WTC11 (cell line): ENCODE data around the gene CCDC68. TPM values are rescaled to one million over a fixed set of nuclear protein-coding genes. Genes with fewer than 3 reads are reported as not detected.

Source experiments
- ATAC-seq: fragments of 200-7000 bp; cut with Tn5 transposase; 2 replicates; pipeline ENCODE4 v1.10.0; 2021; ENCODE audit warnings: mild to moderate bottlenecking, moderate library complexity
- CTCF ChIA-PET: fragments of 300-600 bp; sonication (Branson Sonifier 250); formaldehyde crosslinking; loops from one replicate; lab custom pipeline; 2021; ENCODE audit warnings: antibody characterized with exemption; lab: Charles Lee
- POLR2A ChIA-PET: fragments of 350-600 bp; sonication (Branson Sonifier 250); formaldehyde crosslinking; loops from one replicate; lab custom pipeline; 2021; ENCODE audit warnings: antibody characterized with exemption; lab: Charles Lee
- DNase-seq: peaks from one replicate; pipeline ENCODE4 v3.0.0; 2021; ENCODE audit warnings: low spot score
- H3K27ac Mint-ChIP-seq: 2 replicates; pipeline ENCODE4 v1.8.0; 2021; ENCODE audit warnings: mixed read lengths
- H3K27me3 Mint-ChIP-seq: 2 replicates; pipeline ENCODE4 v1.8.0; 2021; ENCODE audit warnings: low read depth, mild to moderate bottlenecking, moderate library complexity, mixed read lengths
- H3K36me3 Mint-ChIP-seq: 2 replicates; pipeline ENCODE4 v1.8.0; 2021; ENCODE audit warnings: mixed read lengths
- H3K4me1 Mint-ChIP-seq: 2 replicates; pipeline ENCODE4 v1.8.0; 2022; ENCODE audit warnings: mixed read lengths
- H3K4me3 Mint-ChIP-seq: 2 replicates; pipeline ENCODE4 v1.8.0; 2021; ENCODE audit warnings: mild to moderate bottlenecking, moderate library complexity, mixed read lengths
- H3K9me3 Mint-ChIP-seq: 2 replicates; pipeline ENCODE4 v1.8.0; 2021; ENCODE audit warnings: mixed read lengths
- ETV6 ChIP-seq: sonication (generic); formaldehyde crosslinking; IDR thresholded peaks from 2 replicates; pipeline ENCODE4 v1.8.1; 2022; ENCODE audit warnings: mild to moderate bottlenecking, missing genetic modification reagents
- FOXP1 ChIP-seq: sonication (generic); formaldehyde crosslinking; IDR thresholded peaks from 2 replicates; pipeline ENCODE4 v1.8.0; 2022; ENCODE audit warnings: missing genetic modification reagents, mild to moderate bottlenecking, moderate library complexity, borderline replicate concordance
- GABPB1 ChIP-seq: sonication (generic); formaldehyde crosslinking; IDR thresholded peaks from 2 replicates; pipeline ENCODE4 v1.8.1; 2023; ENCODE audit warnings: mild to moderate bottlenecking, missing genetic modification reagents
- JAZF1 ChIP-seq: fragments of 250-450 bp; sonication (Bioruptor Pico); IDR thresholded peaks from 2 replicates; pipeline ENCODE4 v1.9.0; 2021; ENCODE audit warnings: moderate library complexity, mild to moderate bottlenecking, inconsistent platforms
- JUN ChIP-seq: sonication (generic); formaldehyde crosslinking; IDR thresholded peaks from 2 replicates; pipeline ENCODE4 v1.8.0; 2023; ENCODE audit warnings: mild to moderate bottlenecking, missing genetic modification reagents
- NFYB ChIP-seq: sonication (generic); formaldehyde crosslinking; conservative IDR thresholded peaks from 2 replicates; pipeline ENCODE4 v1.8.0; 2022; ENCODE audit warnings: low read depth, missing genetic modification reagents
- NR1H2 ChIP-seq: sonication (generic); formaldehyde crosslinking; IDR thresholded peaks from 2 replicates; pipeline ENCODE4 v1.9.0; 2021; ENCODE audit warnings: mild to moderate bottlenecking, moderate library complexity, missing genetic modification reagents
- OVOL2 ChIP-seq: fragments of 250-450 bp; sonication (Bioruptor Pico); IDR thresholded peaks from 2 replicates; pipeline ENCODE4 v1.9.0; 2021; ENCODE audit warnings: mild to moderate bottlenecking, borderline replicate concordance
- TCF7 ChIP-seq: sonication (generic); formaldehyde crosslinking; IDR thresholded peaks from 2 replicates; pipeline ENCODE4 v1.8.0; 2022; ENCODE audit warnings: mild to moderate bottlenecking, low read depth, missing genetic modification reagents, moderate library complexity
- TEAD1 ChIP-seq: sonication (generic); formaldehyde crosslinking; IDR thresholded peaks from 2 replicates; pipeline ENCODE4 v1.8.0; 2022; ENCODE audit warnings: mild to moderate bottlenecking, missing genetic modification reagents
- ZNF232 ChIP-seq: sonication (generic); formaldehyde crosslinking; IDR thresholded peaks from 2 replicates; pipeline ENCODE4 v1.8.0; 2022; ENCODE audit warnings: mild to moderate bottlenecking, missing genetic modification reagents
- ZNF317 ChIP-seq: sonication (generic); formaldehyde crosslinking; IDR thresholded peaks from 2 replicates; pipeline ENCODE4 v1.8.1; 2023; ENCODE audit warnings: low read depth, mild to moderate bottlenecking, moderate library complexity, missing genetic modification reagents, borderline replicate concordance
- ZNF671 ChIP-seq: fragments of 250-450 bp; sonication (Bioruptor Pico); IDR thresholded peaks from 2 replicates; pipeline ENCODE4 v1.8.0; 2021; ENCODE audit warnings: mild to moderate bottlenecking
- total RNA-seq: library from RNA; stranded (reverse); gene quantifications from 3 replicates; pipeline ENCODE4 v1.2.3, GENCODE V29; 2021
- TF ChIP-seq, protein P1 (sequence below): sonication (generic); formaldehyde crosslinking; IDR thresholded peaks from 2 replicates; pipeline ENCODE4 v1.8.1; 2023; ENCODE audit warnings: mild to moderate bottlenecking, missing genetic modification reagents, borderline replicate concordance
- TF ChIP-seq, protein P2 (sequence below): fragments of 250-450 bp; sonication (Bioruptor Pico); IDR thresholded peaks from 2 replicates; pipeline ENCODE4 v2.1.2; 2022; ENCODE audit warnings: mild to moderate bottlenecking, moderate library complexity
- TF ChIP-seq, protein P3 (sequence below): sonication (generic); formaldehyde crosslinking; conservative IDR thresholded peaks from 2 replicates; pipeline ENCODE4 v1.8.1; 2022; ENCODE audit warnings: mild to moderate bottlenecking, missing genetic modification reagents
- TF ChIP-seq, protein P4 (sequence below): sonication (generic); formaldehyde crosslinking; IDR thresholded peaks from 2 replicates; pipeline ENCODE4 v1.8.1; 2023; ENCODE audit warnings: mild to moderate bottlenecking, missing genetic modification reagents
- TF ChIP-seq, protein P5 (sequence below): sonication (generic); formaldehyde crosslinking; IDR thresholded peaks from 2 replicates; pipeline ENCODE4 v1.8.1; 2022; ENCODE audit warnings: low read depth, mild to moderate bottlenecking, moderate library complexity, missing genetic modification reagents, borderline replicate concordance

CCDC68 gene
- total RNA-seq, 1 experiment from 2014 or later = 0.92 TPM

DNA sequence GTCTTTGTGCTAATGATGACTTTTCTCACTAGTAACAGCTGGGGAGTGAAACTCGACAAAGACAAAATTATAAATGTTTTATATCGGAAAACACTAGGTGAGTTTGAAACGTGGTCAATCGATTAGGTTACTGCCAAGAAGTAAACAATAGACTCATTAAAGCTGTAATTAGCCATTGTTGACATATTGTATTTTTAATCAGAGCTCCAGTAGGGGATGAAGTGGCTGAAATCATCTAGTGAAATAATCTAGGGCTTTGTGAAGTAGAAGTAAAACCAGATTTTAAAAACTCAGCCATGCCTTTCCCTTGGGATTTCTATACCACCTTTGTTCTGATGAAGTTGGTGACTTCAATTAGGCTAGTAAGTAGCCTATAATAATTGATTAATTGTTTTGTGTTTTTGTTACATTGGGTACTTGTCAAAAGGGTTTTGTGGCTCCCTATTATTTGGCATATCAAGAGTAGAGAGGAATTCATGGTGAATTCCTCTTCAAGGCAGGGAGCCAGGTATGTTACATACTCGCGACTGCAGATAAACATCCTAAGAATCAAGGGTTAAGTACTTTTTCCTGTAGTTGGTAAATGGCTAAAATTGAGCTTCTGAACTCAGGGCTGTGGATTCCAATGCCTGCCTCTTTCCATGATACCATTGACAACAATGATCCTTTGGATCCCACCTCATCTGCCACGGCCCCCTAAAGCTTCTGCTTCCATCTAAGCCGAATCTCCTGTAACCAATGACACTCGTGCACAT is 99.4 kb downstream of the CCDC68 start:
- H3K27me3 Mint-ChIP-seq = no peaks in the 10 kb centered on the region
- TF ChIP-seq GABPB1 (CRISPR knock-in tag) (no peak), TCF7 (CRISPR knock-in tag) (no peak), NR1H2 (no peak), FOXP1 (CRISPR knock-in tag) (no peak), ETV6 (CRISPR knock-in tag) (no peak), TEAD1 (no peak), JUN (CRISPR knock-in tag) (no peak), ZNF671 (no peak), JAZF1 (CRISPR knock-in tag) (no peak), NFYB (CRISPR knock-in tag) (no peak), ZNF317 (no peak), ZNF232 (CRISPR knock-in tag) (no peak), OVOL2 (CRISPR knock-in tag) (no peak)
- TF ChIP-seq, protein P1, sequence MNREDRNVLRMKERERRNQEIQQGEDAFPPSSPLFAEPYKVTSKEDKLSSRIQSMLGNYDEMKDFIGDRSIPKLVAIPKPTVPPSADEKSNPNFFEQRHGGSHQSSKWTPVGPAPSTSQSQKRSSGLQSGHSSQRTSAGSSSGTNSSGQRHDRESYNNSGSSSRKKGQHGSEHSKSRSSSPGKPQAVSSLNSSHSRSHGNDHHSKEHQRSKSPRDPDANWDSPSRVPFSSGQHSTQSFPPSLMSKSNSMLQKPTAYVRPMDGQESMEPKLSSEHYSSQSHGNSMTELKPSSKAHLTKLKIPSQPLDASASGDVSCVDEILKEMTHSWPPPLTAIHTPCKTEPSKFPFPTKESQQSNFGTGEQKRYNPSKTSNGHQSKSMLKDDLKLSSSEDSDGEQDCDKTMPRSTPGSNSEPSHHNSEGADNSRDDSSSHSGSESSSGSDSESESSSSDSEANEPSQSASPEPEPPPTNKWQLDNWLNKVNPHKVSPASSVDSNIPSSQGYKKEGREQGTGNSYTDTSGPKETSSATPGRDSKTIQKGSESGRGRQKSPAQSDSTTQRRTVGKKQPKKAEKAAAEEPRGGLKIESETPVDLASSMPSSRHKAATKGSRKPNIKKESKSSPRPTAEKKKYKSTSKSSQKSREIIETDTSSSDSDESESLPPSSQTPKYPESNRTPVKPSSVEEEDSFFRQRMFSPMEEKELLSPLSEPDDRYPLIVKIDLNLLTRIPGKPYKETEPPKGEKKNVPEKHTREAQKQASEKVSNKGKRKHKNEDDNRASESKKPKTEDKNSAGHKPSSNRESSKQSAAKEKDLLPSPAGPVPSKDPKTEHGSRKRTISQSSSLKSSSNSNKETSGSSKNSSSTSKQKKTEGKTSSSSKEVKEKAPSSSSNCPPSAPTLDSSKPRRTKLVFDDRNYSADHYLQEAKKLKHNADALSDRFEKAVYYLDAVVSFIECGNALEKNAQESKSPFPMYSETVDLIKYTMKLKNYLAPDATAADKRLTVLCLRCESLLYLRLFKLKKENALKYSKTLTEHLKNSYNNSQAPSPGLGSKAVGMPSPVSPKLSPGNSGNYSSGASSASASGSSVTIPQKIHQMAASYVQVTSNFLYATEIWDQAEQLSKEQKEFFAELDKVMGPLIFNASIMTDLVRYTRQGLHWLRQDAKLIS (CRISPR knock-in tag) = no peak
- TF ChIP-seq, protein P2, sequence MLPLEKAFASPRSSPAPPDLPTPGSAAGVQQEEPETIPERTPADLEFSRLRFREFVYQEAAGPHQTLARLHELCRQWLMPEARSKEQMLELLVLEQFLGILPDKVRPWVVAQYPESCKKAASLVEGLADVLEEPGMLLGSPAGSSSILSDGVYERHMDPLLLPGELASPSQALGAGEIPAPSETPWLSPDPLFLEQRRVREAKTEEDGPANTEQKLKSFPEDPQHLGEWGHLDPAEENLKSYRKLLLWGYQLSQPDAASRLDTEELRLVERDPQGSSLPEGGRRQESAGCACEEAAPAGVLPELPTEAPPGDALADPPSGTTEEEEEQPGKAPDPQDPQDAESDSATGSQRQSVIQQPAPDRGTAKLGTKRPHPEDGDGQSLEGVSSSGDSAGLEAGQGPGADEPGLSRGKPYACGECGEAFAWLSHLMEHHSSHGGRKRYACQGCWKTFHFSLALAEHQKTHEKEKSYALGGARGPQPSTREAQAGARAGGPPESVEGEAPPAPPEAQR (CRISPR knock-in tag) = no peak
- TF ChIP-seq, protein P3, sequence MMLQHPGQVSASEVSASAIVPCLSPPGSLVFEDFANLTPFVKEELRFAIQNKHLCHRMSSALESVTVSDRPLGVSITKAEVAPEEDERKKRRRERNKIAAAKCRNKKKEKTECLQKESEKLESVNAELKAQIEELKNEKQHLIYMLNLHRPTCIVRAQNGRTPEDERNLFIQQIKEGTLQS (CRISPR knock-in tag) = no peak
- TF ChIP-seq, protein P4, sequence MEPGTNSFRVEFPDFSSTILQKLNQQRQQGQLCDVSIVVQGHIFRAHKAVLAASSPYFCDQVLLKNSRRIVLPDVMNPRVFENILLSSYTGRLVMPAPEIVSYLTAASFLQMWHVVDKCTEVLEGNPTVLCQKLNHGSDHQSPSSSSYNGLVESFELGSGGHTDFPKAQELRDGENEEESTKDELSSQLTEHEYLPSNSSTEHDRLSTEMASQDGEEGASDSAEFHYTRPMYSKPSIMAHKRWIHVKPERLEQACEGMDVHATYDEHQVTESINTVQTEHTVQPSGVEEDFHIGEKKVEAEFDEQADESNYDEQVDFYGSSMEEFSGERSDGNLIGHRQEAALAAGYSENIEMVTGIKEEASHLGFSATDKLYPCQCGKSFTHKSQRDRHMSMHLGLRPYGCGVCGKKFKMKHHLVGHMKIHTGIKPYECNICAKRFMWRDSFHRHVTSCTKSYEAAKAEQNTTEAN (CRISPR knock-in tag) = no peak
- TF ChIP-seq, protein P5, sequence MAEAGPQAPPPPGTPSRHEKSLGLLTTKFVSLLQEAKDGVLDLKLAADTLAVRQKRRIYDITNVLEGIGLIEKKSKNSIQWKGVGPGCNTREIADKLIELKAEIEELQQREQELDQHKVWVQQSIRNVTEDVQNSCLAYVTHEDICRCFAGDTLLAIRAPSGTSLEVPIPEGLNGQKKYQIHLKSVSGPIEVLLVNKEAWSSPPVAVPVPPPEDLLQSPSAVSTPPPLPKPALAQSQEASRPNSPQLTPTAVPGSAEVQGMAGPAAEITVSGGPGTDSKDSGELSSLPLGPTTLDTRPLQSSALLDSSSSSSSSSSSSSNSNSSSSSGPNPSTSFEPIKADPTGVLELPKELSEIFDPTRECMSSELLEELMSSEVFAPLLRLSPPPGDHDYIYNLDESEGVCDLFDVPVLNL (CRISPR knock-in tag) = no peak
- TF ChIP-seq, all 79 proteins: peak for 0
- Mint-ChIP-seq H3K36me3 (no peaks in the 10 kb centered on the region), H3K9me3 (peaks cover 7% of the 10 kb centered on the region; the same call in 1 of the 2 replicates), H3K4me1 (peaks cover 13% of the 10 kb centered on the region), H3K4me3 (no peak overlapping the region), H3K27ac (peak overlapping the region; percentile 1; the same call in 1 of the 2 replicates)
- POLR2A ChIA-PET = no interaction called here
- CTCF ChIA-PET = no interaction called here
- DNase-seq (no peak), ATAC-seq (peak; percentile 61)
